Activated CD4-positive, alpha-beta T cell treated with anti-CD3 and anti-CD28 coated beads, Interleukin-2, Interleukin-6, amounts not matched to agents 100 ng/mL and 50 ng/mL, durations not matched to agents 16 hours and 8 hours (primary cell): ENCODE data around the gene KRTAP4-9.
"Not testable (repeated sequence)": the region's sequence is repeated elsewhere in the genome, so short reads cannot be mapped to it uniquely, and the experiment has no call there.

Experiments
- DNase-seq: peaks from one replicate; pipeline ENCODE4 v3.0.0-alpha.2; 2020

KRTAP4-9 gene

DNA sequence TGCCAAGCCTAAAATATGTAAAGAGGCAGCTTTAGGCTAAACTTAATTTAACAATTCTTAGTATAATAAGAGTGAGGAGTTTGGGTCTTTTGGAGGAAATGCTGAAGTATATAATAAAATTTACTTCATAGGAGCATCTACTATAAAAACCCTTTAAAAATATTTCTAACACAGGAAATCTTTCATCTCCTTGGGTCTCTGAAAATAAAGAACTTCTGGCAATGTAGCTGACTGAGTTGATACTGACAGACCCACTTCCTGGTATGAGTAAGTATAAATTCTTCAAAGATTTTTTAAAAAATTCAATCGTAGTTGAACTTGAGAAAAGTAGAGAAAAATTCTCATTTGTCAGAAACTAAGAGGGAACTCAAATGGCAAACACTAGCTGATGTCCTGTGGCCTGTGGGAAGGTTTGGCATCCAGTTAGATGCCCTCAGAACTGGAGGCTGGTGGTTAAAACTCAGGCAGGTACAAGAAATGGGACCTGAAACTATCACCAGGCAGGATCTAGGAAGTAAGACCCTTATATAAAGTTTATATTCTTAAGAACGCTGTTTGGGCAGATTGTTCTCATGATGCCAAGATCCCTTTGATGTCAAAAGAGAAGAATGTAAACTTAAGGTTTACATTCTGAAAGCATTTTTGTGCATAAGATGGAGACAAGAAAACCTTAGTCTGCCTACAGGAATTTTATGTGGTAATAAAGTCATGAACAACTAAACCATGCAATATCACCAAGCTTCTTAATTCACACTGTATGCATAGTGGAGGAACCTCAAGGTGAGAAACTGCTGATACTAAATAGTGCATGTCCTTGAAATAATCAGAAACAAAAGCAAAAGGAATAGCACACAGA, 28.9 kb downstream of the KRTAP4-9 start:
- DNase-seq: no peak

- DNase-seq: not testable (repeated sequence)
Observed at GRCh38 chr17:41139865-41140264, 34.7 kb downstream of the KRTAP4-9 start.

- no peak for DNase-seq
Observed at GRCh38 chr17:41140360-41141131, 35.4 kb downstream of the KRTAP4-9 start, which contains the start of gene KRTAP4-6. KRTAP4-6 (minus strand) TSS chr17:41140544; CDS start chr17:41140487, 57 bp downstream.

- no peak for DNase-seq
Observed at GRCh38 chr17:41141361-41141760, 36.2 kb downstream of the KRTAP4-9 start.

DNA sequence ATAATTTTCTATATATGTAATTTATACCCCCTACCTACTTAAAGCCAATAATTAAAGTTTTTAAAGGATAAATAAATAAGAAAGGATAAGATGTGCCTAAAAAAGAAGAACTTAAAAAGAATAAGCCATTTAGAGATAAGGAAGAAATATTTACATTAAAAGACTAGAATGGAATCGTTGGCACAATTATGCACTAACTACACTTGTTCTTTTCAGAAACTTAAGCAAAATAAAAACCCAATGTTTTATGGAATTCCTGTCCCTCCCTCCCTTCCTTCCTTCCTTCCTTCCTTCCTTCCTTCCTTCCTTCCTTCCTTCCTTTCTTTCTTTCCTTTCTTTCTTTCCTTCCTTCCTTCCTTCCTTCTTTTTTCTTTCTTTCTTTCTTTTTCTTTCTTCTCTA, 39.7 kb downstream of the KRTAP4-9 start:
- DNase-seq: no peak

- DNase-seq: no peak
Observed at GRCh38 chr17:41145261-41145660, 40.1 kb downstream of the KRTAP4-9 start.

- no peak for DNase-seq
Observed at GRCh38 chr17:41147531-41148204, 42.5 kb downstream of the KRTAP4-9 start.

- DNase-seq: not testable (repeated sequence)
Observed at GRCh38 chr17:41148971-41149651, 43.9 kb downstream of the KRTAP4-9 start.

DNA sequence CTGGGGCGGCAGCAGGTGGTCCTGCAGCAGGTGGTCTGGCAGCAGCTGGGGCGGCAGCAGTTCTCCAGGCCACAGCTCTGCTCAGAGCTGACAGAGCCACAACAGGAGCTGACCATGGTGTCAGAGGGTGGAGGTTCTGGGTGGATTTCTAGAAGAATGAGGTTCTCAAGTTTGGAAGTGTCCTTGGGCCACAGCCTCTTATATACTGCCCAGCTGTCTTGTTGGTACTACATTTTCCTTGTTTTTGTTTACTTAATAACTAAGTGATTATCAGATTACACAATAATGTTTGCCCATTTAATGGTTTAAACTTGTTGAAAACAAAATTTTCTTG, 44.4 kb downstream of the KRTAP4-9 start, which contains the start of gene KRTAP4-5:
Gene KRTAP4-5 (minus strand): TSS at position 174 of the 334 bp plus-strand sequence. CDS start 58 bp downstream, at position 116.
- no peak for DNase-seq

DNA sequence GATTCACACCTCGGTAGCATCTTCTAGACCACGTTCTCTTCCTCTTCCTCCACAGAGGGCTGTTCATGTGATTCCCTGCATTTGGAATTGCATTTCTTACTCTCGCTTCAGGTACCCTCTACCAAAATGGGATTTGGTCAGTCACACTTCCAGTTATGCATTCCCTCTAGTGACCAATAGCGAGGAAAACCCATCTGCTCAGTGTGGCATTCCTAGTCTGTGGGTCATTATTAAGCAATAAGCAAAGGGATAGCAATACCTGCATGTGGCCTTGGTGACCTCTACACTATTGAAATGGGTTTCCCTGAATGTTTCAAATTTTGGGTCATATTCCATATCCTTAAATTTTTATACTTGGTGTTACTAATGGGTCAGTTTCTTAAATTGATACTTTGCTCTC, 44.8 kb downstream of the KRTAP4-9 start:
- no peak for DNase-seq

DNA sequence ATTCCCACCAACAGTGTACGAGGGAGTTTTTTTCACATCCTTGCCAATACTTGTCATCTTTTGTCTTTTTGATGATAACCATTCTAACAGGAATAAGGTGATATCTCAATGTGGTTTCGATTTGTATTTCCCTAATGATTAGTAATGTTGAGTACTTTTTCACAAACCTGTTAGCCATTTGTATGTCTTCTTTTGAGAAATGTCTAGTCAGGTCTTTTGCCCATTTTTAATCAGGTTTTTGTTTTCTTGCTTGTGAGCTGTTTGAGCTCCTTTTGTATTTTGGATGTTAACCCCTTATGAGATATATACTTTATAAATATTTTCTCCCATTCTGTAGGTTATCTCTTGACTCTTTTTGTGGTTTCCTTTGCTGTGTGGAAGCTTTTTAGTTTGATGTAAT, 46.3 kb downstream of the KRTAP4-9 start:
- no peak for DNase-seq

GRCh38 chr17:41153856-41154255, 48.7 kb downstream of the KRTAP4-9 start:
- no peak for DNase-seq
